HCEC 1CT (cell line): ENCODE results near the gene RIMBP2.
"Not testable (repeated sequence)": the region's sequence is repeated elsewhere in the genome, so short reads cannot be mapped to it uniquely, and the experiment has no call there.

Experiments
- DNase-seq: peaks from one replicate; pipeline ENCODE4 v3.0.0-alpha.2; 2017

Gene RIMBP2

GRCh38 chr12:130715998-130716968 lies at the start of gene RIMBP2:
Gene RIMBP2, minus strand, starts transcription at chr12:130716299. Its CDS starts 237,286 bp downstream, at chr12:130479013.
- no peak for DNase-seq

DNA sequence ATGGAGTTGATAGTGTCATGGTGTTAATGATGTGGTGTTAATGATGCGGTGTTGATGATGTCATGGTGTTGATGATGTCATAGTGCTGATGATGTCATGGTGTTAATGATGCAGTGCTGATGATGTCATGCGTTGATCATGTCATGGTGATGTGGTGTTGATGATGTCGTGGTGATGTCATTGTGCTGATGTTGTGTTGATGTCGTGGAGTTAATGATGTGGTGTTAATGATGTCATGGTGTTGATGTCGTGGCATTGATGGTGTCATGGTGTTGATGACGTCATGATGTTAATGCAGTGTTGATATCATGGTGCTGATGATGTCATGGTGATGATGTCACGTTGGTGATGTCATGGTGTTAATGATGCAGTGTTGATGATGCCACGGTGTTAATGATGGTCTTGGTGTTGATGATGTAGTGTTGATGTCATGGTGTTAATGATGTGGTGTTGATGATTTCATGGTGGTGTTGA lies 49.1 kb upstream of the RIMBP2 start:
- DNase-seq = no peak

DNA sequence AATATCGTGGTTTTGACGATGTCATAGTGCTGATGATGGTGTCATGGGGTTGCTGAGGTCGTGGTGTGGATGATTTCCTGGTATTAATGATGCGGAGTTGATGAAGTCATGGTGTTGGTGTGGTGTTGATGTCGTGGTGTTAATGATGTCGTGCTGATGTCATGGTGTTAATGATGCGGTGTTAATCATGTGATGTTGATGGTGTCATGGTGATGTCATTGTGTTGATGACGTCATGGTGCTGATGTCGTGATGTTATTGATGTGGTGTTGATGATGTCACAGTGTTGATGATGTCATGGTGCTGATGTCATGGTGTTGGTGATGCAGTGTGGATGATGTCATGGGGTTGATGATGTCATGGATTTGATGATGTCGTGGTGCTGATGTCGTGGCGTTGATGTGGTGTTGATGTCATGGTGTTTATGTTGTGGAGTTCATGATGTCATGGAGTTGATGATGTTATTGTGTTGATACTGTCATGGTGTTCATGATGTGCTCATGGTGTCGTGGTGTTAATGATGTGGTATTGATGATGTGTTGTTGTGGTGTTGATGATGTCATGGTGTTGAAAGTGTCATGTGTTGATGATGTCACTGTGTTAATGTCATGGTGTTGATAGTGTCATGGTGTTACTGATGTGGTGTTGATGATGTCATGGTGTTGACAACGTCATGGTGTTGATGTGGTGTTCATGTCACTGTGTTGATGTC lies 48.5 kb upstream of the RIMBP2 start:
- DNase-seq = no peak

- no peak for DNase-seq
Observed at GRCh38 chr12:130764073-130764472, 48.0 kb upstream of the RIMBP2 start.

DNA sequence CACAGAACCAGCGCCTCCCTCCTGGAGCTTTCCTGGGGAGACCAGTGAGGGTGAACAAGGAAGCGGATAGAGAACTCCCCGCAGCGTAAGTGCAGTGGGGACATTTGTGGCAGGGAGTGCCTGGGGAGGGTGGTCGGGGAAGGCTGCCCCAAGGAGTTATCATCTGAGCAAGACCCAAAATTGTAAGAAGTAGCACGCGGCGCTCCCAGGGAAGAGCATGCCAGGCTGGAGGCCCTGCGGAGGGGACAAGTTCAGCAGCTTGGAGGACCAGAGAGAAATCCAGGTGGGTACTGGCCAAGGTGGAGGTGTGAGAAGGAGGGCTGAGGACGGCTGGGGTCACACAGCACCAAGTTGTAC lies 46.2 kb upstream of the RIMBP2 start:
- no peak for DNase-seq

DNA sequence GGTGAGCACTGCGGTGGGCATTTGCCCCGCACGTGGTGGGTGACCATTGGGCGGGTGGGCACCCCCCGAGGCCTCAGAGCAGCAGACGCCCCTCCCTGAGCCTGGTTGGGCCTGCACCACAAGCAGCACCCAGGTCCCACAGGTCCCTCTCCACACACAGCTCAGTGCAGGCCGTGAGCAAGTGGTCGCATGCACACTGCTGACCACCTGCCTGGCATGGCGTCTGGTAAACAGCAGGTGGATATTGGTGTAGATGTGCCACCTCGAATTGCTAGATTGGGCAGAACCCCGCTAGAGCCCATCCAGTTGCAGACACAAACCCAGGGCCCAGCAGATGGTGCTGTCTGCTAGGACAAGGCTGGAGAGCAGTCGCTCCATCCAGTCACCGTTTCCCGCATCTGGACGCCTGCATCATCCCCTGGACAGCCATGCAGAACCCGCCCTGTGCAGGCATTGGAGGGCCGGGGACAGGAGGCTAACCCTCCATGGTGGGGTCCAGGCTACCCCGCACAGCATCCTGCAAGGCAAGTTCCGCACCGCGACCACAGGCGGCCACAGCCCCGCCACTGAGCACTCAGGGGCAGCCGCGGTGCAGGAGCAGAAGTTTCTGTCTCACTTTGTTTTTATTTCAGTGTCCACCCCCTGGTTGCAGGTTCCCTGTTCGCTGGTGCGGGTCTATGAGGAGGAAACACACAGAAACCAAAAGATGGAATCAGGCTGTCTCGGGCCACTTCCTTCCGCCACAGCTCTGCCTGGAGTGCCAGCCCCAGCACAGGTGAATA lies 45.6 kb upstream of the RIMBP2 start:
- DNase-seq = peak; percentile 59

GRCh38 chr12:130754234-130754901 lies 38.3 kb upstream of the RIMBP2 start:
- DNase-seq = no peak

DNA sequence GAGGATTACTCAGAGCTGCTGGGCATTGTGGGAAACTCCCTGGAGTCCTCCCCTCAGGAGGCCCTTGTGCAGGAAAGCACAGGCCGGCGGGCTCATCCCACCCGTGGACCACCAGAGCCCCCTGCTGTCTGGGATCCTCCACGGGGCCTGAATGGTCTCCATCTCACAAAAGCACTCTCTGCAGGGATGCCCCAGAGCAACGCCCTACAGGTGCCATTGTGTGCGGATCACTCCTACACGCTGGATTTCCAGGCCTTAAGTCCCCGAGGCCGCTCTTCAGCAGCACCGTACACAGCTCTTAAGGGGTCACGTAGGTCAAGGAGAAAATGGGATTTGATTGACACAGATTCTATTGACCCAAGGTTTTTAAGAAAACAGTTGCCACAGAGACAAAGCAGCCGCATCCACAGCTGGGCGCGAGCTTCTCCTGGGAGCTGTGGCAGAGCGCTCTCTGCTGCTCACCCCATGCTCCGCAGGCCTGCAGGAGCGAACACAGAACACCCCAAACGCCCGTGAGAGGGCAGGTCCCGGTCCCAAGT lies 36.7 kb upstream of the RIMBP2 start:
- DNase-seq = no peak

- DNase-seq = not testable (repeated sequence)
Observed at GRCh38 chr12:130752037-130752436, 35.9 kb upstream of the RIMBP2 start.

- DNase-seq = no peak
Observed at GRCh38 chr12:130748786-130749185, 32.7 kb upstream of the RIMBP2 start.

GRCh38 chr12:130747867-130748740 lies 32.0 kb upstream of the RIMBP2 start:
- peak; percentile 36 for DNase-seq

- DNase-seq = no peak
Observed at GRCh38 chr12:130746546-130746945, 30.4 kb upstream of the RIMBP2 start.

DNA sequence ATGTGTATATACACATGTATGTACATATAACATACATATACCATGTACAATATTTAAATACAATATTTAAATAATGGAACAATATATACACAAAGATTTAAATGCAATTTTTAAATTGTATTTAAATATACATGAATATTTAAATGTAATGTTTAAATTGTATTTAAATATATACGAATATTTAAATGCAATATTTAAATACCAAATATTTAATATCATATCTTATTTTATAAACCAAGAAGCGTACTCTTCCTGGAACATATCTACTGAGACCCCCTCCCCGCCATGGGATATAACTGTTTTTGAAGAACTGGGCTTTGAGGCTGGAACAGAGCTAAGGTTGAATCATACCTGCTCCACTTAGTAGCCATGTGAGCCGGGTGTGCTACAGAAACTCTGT lies 29.8 kb upstream of the RIMBP2 start:
- no peak for DNase-seq

DNA sequence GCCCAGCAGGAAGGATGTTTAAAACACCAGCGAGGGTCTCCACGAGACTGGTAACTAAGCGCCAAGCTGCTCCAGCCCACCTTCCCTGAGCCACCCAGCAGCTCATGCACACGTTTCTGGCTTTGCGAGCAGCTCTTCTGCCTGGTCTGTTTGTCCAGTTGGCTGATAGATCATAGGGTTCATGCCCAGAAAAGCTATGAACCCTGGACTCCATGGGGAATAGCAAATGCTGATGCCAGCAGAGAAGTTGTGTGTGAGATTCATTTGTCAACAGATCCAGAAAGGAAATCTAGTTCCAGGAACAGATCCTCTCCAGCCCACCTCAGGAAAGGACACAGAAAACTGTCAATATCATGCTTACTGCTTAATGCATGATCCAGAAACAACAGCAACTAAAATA lies 28.2 kb upstream of the RIMBP2 start:
- no peak for DNase-seq

GRCh38 chr12:130743606-130744005 lies 27.5 kb upstream of the RIMBP2 start:
- no peak for DNase-seq

DNA sequence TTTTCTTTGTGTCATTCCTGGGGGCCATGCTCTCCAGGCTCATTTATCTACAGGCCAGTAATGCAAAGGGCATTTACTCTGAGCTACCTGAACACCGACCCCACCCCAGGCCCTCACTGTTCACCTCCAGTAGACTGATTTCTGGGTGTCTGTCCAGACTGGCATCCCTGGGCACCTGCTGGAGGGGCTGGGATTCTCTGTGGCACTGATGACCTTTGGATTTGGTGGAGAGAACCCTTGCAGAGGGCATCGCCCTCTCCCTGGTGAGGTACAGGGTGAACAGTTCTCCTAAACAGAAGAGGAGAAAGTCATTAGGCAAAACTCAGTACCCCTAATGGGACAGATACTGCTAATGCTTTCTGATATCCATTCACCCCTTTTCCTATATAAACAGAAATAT lies 27.1 kb upstream of the RIMBP2 start:
- DNase-seq = no peak

GRCh38 chr12:130742716-130743115 lies 26.6 kb upstream of the RIMBP2 start:
- no peak for DNase-seq

- DNase-seq = no peak
Observed at GRCh38 chr12:130742112-130742511, 26.0 kb upstream of the RIMBP2 start.

DNA sequence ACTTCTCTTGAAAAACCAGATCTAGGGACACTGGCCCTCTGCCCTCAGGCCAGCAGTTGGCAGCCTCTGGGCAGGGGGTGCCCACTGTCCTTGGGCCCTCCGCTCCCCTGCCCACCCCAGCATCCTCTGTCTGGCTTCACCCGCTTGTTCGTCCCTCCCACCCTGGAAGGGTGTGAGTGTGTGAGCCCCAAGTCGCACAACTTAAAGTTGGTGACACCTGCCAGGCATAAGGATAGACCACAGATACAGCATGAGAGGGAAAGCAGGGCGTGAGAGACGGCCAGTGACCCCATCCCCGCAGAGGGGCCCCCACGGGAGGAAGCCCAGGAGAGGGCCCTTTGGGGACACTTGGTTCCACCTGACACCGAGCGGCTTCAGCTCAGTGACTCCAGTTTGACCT lies 23.5 kb upstream of the RIMBP2 start:
- no peak for DNase-seq

- DNase-seq = not testable (repeated sequence)
Observed at GRCh38 chr12:130738403-130738802, 22.3 kb upstream of the RIMBP2 start.

DNA sequence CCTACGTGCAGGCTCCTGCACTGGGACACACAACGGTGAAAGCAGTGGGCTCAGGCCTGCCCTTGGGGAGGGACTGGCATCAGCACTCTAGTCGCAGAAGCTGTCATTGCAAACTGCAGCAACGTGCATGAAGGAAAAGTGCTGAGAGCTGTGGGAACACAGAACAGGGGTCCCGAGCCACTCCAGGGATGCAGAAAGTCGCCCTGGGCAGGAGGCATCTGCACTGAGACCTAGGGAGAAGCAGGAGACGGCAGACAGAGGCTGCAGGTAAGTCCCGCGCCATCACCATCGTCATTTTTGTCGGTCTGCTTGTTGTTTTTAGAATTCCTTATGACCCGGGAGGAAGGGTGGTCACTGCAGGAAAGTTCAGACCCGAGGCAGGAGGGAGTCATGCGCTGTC lies 21.6 kb upstream of the RIMBP2 start:
- DNase-seq = no peak
